Kidney glomerular epithelial cell (primary cell): ENCODE data around the gene ARMH3.
A peak's percentile ranks its signal among the peaks of the same experiment; 100 is the strongest.
"Not testable (repeated sequence)": the region's sequence is repeated elsewhere in the genome, so short reads cannot be mapped to it uniquely, and the experiment has no call there.

Experiments
- DNase-seq: peaks from one replicate; lab custom pipeline; 2025; lab: John Stamatoyannopoulos, UW

ARMH3 gene

DNA sequence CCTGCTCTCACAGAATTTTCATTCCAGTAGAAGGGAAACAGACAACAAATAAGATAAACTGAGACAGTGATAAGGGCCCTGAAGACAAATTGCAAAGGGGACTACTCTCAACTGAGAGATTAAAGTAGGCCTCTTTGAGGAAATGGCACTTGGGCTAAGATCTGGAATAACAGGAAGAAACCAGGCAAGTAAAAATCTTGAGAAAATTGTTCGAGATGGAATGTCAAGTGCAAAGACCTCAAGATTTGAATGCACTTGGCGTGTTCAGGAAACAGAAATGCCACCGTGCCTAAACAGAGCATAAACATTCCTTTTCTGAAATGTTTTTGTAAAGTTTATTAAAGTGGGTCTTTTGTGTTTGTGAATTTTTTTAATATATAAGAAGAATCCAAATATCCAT lies 10.7 kb downstream of the ARMH3 start:
- DNase-seq: no peak

DNA sequence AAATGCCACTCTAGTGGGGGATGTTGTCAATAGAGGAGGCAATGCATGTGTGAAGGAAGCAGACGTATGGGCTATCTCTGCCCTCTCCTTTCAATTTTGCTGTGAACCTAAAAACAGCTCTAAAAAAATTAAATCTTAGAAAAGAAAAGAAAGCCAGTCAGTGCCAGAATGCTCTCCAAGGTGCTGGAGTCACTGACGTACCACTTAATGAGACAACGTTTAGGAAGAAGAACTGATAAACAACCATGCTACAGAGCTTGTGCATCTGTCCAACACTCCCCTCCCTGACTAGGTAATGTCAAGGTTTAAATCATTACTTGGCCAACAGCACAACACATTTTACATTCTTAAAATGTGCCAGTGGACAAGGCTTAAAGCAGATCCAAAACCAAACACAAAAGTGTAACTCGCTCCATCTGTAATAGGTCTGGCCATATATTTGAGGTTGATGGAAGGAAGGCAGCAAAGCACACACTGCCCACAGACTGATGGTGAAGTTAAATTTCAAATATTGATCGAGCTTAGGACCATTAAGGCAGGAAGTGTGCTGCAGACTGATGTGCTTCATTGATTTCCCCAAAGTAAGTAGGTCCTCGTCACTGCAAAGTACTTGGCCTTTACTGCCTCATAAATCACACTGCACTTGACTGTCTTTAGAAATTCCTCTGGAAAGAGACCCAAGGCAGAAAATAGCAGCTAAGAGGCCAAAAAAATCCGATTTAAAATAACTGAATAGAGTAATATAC lies 15.5 kb downstream of the ARMH3 start:
- DNase-seq: no peak

DNA sequence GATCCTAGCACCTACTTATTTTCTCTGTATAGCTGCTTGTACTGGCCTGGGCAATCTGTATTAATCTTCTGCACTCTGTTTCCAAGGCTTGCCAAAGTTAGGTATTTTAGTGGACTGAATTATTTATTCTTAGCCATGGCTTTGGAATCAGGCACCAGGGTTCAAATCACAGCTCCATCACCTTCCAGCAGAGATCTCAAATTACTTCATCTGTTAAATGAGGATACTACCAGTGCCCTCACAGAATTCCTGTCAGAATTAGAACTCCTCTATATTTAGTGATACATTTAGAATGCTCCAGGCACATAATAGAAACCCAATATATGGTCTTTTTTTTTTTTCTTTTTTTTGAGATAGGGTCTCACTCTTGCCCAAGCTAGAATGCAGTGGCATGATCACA lies 17.6 kb downstream of the ARMH3 start:
- no peak for DNase-seq

DNA sequence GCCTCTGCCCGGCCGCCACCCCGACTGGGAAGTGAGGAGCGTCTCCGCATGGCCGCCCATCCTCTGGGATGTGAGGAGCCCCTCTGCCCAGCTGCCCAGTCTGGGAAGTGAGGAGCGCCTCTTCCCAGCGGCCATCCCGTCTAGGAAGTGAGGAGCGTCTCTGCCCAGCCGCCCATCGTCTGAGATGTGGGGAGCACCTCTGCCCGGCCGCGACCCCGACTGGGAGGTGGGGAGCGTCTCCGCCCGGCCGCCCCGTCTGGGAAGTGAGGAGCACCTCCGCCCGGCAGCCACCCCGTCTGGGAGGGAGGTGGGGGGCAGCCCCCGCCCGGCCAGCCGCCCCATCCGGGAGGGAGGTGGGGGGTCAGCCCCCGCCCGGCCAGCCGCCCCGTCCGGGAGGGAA lies 20.2 kb downstream of the ARMH3 start:
- not testable (repeated sequence) for DNase-seq

GRCh38 chr10:102033787-102034186 lies 22.2 kb downstream of the ARMH3 start:
- DNase-seq: no peak

- DNase-seq: no peak
Observed at GRCh38 chr10:102027261-102027660, 28.7 kb downstream of the ARMH3 start.

- DNase-seq: no peak
Observed at GRCh38 chr10:102024799-102025198, 31.2 kb downstream of the ARMH3 start.

DNA sequence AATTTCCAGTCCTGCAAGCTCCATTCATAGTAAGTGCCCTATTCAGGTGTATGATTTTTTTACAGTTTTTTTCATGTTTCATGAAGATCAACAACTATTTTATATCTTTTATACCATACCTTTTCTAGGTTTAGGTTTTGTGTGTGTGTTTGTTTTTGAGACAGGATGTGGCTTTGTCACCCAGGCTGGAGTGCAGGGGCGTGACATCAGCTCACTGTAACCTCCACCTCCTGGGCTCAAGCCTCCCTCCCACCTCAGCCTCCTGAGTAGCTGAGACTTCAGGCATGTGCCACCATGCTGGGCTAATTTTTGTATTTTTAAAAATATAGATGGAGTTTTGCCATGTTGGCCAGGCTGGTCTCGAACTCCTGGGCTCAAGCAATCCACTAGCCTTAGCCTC lies 35.0 kb downstream of the ARMH3 start:
- DNase-seq: no peak

DNA sequence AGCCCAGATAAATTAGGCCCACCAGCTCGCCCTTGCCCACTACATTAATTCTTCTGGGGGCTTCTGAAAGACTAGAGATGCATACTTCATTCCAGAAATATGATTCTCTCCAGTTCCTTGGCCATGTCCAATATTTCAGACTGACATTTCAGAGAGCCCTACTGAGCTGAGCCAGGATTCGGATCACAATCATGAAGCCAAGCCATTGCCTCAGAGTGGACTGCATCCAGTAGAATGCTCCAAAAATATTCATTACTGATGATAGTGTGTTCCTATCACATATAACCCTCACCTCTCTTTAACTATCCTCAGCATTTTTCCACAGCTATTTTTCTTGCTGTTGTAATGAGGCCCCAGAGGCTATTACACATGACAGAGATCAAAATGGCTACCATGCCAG lies 38.7 kb downstream of the ARMH3 start:
- DNase-seq: no peak

- no peak for DNase-seq
Observed at GRCh38 chr10:102016416-102016815, 39.6 kb downstream of the ARMH3 start.

DNA sequence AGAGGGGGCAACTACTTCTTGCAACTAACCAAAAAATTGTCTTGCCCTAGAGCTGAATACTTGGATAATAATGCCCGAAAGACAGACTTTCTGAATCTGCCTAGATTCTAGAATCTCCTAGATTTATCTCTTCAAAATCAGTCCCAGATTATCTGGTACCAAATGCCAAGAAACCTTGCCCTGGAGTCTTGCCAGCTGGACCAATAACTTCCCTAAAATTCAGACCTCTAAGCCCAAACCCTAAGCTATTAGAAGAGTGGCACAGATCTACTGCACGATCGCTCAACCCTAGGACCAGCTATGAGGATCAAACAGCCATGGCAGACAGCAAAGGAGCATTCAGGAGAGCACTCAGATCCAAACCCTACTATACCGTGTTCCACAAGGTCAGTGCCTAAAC lies 45.0 kb downstream of the ARMH3 start:
- no peak for DNase-seq

- peak; percentile 89 for DNase-seq
Observed at GRCh38 chr10:102009801-102010425, 46.1 kb downstream of the ARMH3 start.

DNA sequence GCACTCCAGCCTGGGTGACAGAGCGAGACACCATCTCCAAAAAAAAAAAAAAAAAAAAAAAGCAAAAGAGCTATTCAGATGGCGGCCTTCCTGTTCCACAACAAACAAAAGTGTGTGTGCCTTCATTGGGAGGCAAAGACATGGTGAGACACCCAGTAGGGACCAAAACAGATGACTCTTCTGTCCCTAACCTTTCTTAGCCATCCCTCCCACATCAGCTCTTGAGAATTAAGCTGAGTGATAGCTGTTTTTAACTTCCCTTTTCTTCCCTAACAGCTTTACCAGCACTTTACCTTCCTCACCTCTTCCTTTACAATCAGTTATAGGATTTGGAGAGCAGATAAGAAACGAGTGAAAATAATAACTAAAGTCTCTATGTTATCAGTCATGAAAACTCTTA lies 48.2 kb downstream of the ARMH3 start:
- DNase-seq: no peak

GRCh38 chr10:102007031-102007430 lies 48.9 kb downstream of the ARMH3 start:
- not testable (repeated sequence) for DNase-seq

- peak; percentile 13 for DNase-seq
Observed at GRCh38 chr10:102004376-102004775, 51.6 kb downstream of the ARMH3 start.

DNA sequence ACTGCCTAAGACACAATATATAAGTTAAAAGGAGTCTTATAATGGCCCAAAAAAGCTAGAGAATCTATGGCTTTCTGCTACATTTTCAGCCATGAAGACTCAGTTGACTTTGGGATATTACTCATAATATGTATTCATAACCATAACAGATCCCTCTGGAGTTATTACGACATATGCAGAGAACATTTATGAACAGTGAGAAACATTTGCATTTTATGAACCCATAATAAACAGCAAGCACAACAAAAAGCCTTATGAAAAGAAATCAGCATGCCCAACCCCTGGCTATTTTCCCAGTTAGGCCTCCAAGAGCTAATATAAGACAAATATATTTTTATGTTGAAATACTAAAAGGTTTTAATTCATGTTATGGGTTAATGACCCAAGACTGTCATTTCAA lies 52.4 kb downstream of the ARMH3 start:
- no peak for DNase-seq

DNA sequence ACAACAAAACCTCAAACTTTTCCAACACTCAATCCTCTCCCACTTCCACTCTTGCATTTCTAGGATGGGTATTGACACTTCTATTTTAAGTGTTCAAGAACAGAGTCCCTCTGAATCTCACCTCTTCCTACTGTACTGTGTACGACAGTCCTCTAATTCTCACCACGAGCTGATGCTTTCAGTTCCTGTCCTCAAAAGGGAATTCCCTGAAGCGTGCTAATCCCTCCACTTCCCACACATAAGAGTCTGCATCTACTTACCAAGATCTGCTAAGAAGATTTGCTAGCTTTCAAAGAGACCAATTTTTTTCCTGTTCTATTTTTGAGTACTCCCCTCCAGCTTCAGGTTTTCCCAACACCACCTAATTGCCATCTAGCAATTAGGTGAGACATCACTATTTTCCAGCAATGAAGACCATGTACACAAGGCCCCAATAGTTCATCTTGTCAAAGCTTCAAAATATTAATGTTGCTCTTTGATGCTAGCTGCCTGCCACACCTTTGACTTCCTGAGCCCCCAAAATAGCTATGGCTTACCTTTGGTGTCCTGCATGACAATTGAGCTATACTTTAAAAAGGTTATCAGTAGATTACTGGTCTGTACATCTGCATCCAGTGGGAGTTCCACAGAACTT lies 54.4 kb downstream of the ARMH3 start:
- DNase-seq: no peak

DNA sequence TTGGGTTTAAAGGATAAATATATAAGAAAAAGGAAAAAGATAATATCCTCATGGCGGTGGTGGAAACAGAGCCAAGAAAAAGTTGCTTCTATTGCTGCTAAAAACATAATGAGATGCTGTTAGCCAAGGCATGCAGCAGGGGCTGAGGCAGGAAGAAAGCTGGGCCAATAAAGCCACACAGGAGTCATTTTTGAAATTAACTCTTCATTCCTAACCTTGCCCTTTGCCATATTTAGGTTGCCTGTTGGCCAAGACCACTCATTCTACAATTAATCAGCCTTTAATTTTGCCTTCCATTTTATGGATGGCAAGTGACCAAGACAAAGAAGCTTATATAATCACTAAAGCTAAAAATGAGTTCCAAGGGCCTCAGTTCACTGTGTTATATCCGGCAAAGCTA lies 58.2 kb downstream of the ARMH3 start:
- no peak for DNase-seq

DNA sequence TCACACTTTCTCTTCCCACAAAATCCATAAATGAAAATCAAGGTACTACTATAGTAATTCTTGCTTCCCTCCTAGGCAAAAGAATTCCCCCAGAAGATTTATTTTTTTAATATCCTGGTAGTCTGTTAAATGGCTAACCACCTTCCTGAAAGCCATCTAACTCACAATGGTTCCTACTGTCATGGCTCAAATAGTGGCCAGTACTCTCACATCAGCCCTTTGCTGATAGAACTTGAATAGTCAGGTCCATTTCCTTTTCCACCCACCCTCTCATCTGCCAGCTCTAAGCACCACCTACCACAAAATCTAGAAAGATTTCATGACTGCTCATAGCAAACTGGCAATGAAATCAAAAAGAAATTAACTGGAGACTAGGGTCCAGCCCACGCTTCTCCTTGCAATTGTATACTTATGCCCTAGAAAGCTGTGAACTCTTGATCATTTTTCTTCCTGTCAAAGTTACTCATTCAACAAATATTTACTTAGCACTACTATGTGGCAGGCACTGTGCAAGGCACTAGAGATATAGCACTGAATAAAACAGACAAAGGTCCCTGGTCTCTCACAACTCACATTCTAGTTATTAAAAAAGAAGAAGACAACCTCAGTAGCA lies 60.4 kb downstream of the ARMH3 start:
- DNase-seq: peak; percentile 32

DNA sequence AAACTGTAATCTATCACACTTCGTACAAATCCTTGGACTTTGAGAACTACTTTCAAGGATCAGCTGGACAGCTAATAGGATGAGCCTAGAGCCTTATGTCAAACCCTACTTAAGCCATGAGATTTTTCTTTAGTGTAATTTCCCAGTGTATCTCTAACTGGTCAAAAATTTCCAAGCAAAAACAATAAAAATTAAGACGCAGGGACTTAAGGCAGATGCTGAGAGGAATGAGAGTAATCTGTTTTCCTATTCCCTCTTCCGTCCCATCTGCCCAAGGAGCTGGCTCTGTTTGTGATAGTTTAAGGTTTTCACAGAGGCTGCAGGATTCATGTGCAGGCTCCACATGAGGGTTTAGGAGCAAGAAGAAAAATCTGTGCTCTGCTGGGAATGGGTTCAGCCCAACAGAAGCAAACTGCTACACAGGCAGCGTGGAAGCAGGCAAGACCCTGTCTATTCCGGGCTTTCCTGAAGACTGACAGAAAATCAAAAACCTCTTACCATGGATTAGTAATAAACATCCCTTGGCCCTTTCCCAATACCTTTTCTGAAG lies 62.2 kb downstream of the ARMH3 start:
- no peak for DNase-seq

DNA sequence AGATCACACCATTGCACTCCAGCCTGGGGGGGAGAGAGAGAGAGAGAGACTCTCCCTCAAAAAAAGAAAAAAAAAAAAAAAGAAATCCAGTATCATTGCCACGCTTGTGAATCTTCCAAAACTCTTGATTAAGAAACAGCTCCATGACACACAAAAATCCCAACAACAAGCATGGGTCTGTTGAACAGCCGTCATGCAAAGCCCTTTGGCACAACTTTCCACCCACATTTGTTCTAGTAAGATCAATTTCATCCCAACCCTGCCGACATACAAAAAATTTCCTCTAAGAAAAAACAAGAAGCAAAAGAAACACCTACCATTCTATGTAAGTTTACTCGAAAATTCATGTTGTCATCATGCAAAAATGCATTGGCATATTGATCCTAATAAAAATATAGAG lies 62.8 kb downstream of the ARMH3 start:
- no peak for DNase-seq

GRCh38 chr10:101987136-101987535 lies 68.8 kb downstream of the ARMH3 start:
- no peak for DNase-seq

DNA sequence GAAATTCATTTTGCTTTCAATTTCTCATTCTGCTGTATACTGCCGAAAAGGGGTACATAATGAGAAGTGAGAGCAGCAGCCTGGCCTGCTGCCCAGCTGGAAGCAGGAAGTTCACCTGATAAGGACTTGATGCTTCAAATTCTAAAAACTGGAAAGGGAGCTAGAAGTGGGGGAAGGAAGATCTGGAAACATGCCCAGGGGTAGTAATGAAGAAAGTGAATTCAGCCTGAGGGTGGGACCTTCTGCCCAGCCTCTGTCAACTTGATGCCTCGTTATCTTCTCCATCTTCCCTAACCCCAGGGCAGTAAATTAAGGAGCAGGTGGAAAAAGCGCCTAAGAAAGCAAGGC lies 69.4 kb downstream of the ARMH3 start:
- no peak for DNase-seq
